Stimulated activated CD4-positive, alpha-beta T cell treated with anti-CD3 and anti-CD28 coated beads, Interleukin-1b, Interleukin-23, amount 100 ng/mL, for 1 hour (primary cell): ENCODE measurements around the gene RPS6KA5.

Source experiments
- DNase-seq, 2 donors: peaks; one replicate each; pipeline ENCODE4 v3.0.0-alpha.2; 2020; ENCODE audit warnings: low read depth in 2 of 2

The RPS6KA5 gene

DNA sequence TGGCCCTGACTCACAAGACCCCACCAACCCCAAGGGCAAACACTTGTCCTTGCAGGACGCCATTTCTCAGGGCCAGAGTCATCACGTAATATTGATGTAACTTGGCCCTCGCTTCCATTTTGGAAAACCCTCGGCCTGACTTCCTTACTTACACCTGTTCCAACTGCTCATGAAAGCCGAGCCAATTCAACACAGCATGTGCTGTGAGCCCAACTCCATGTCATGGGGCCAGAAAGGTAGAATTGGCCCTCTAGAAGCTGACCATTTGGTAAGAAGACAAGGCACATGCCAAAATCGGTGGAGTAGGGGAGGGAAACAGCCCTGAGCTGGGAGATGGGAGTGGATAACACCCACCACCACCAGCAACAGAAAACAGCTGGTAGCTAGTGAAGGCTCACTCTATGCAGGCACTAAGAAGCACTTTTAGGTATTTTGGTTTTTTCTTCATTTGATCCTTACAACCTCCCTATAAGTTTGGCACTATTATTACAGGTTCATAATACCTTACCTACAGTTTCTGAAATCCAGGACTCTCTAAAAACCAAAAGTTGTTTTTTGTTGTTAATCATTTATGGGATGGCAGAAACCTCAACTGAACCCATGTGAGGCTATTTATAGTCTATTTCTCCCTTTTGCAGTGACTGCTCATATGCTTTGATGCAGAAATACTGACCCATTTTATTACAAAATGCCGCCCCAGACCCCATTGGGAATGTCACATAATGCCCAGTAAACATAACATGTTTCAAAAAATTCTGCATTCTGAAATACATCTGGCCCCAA lies 250.7 kb downstream of the RPS6KA5 start:
- no peak for DNase-seq

DNA sequence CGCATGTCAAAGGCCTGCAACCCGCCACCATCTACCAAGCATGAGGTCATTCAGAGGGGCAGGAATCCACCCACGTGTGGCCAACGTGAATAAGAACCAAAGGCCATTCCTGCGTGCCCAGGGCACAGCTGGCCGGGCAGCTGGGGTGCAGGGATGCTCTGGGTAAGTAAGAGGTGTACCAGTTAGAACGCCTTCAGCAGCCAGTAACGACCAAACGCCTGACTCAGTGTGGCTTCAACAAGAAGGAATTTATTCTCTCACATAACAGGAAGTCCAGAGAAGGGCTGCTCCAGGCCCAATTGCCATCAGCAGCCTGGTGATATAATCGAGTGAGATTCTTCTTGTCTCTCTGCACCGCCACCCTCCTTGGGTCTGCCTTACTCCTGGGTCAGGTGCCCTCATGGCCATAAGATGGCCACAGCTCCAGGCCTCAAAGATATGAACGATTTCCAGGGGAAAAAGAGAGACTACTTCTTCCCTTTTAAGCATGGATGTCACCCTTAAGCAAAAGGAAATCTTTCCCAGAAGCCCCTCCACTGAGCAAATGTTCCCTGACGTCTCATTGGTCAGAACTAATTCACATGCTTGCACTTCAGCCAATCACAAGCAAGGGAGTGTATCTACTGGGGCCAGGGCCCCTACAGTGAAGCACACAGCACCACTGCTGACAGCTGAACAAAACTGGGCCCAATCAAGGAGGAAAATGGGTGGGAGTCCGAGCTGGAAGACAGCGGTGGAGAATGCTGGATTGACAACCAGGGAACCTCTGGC lies 251.5 kb downstream of the RPS6KA5 start:
- DNase-seq = no peak

DNA sequence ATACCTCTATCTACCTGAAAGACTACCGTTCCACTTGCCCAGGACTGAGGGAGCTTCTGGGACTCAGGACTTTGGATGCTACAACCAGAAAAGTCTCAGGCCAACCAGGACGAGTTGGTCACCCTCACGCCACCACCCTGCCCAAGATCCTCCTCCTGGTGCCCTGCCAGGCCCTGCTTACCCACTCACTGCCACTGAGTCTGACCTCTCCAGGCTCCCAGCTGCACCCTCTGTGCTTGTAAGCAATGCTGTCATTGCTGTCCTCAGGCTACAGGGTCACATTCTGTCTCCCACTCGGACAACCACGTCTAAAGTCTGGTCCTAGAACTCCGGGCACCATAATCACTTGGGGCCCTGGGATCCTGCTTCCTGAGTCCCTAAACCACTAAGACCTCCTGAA lies 253.4 kb downstream of the RPS6KA5 start:
- DNase-seq = no peak

DNA sequence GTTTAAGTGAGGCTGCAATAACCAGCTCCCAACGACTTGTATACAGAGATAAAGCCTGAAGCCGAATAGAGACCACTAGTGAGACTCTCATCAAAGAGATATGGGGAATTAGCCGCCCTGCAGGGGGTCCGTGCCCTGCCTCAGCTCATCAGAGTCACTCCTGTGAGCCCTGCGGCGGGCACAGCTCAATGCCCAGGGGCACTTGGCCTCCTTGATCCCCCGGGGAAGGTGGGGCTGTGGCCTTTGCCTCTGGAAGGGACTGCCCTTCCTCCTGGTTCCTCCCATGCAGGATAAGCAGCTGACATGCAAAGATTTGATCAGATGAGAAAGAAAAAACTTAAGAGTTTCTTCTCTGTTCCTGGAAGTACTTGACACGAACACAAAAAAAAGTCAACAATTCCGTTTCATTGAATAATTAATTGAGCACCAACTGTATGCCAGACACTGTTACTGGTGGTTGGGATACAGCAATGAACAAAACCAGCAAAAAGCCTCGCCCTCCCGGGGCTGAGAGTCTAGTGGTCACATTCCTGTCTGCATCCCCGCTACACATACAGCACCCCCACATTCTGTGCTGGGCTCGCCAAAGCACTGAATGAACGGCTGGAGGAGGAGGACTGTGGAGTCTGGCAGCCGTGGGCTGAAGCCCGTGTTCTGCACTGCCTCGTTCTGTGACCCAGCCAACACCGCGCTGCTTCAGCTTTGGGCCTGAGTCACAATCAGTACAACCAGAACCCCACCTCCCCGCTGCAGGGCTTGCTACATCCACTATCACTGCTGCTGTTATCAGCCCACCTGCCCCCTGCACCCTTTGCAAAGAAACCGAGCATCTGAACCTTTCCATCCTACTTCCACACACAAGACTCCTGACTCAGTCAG lies 254.5 kb downstream of the RPS6KA5 start:
- no peak for DNase-seq

DNA sequence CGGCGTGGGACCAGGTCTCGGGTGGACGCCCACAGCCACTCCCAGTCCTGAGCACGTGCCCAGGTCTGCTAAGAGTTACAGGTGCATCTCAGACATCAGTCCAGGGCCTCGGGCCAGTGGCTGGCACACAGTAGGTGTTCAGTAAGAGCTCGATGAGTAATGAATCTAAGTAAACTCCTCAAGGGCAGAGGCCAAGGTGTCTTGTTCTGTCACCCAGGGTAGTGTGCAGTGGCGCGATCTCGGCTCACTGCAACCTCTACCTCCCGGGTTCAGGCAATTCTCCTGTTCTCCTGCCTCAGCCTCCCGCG lies 255.4 kb downstream of the RPS6KA5 start:
- DNase-seq = no peak

DNA sequence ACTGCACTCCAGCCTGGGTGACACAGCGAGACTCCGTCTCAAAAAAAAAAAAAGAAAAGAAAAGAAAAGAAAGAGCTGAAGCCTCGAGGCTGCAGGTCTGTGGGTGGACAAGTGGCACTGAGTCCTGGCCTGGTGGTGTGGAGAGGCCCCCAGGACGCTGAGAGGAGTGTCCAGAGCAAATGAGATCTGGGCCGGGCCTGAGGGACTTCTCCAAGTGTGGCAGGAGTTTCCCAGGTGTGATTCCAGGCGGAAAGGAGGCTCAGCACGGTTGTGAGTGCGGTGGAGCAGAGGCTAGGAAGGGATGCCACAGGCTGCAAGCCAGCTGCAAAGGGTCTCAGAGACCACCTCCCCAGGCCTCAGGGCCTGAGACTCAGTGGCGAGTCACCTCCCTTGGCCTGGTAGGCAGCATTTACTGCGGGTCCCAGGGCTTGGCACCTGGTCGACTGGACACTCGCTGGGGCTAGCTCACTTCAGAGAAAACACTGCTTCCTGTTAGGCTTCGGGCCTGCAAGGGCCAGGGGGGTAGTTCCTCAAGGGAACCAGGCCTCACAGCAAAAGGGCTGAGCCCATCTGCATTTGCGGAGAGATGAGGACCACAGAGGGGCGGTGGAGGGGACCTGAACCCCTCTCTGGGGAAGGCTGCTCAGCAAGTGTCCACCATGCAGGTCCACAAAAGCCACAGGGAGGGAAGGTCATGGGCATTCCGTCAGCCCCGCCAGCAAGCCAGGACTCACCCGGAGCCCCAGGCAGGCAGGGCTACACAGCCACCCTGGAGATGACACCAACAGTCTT lies 256.0 kb downstream of the RPS6KA5 start:
- no peak for DNase-seq

DNA sequence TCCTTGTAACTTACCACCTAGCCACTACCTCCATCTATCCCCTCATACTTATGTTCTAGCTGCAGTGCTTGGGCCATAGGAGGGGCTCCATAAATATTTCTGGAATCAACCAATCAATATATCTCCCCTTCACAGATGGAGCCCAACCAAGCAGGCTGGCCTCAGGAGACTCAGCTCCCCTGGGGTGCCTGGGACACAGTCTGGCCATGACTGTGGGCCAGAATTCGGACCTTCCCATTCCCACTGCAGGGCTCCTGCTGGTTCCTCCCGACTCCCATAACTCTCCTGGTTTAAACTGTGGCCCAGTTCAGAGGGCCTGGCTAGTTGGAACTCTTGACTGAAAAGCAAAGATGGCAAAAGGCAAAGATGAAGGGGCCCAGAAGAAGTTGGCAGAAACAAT lies 257.2 kb downstream of the RPS6KA5 start:
- DNase-seq = no peak

DNA sequence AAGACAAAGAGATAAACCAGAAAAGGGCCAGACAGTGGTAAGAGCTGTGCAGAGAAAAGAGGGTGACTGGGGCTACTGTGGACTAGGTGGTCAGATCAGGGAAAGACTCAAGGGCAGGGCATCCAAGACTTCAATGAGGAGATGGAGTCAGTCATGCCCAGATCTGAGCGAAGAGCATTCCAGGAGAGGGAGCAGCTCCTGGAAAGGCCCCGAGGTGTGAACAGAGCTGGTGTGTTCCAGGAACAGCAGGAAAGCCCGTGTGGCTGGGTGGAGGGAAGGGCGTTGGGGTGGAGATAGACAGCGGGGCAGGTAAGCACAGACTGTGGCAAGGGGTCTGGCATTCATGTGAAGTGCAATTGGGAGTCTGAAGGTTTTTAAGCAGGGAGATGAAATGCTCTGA lies 261.0 kb downstream of the RPS6KA5 start:
- no peak for DNase-seq

DNA sequence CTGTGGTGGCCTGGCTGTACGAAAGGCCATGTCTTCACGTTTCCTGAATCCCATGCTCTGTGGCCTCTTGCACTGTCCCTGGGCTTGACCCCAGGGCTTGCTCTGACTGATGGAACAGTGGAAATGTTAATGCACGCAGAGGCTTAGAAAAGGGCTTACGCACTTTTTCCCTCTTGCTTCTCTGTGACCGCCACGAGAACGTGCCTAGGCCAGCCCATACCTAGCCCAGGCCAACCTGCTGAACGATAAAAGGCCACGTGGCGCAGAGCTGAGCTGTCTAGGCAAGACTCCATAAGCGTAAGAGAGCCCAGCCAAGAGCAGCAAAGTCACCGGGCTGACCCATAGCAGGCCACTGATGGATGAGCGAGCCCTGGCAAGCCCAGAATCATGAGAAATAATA lies 262.5 kb downstream of the RPS6KA5 start:
- no peak for DNase-seq
